K562 (cell line): ENCODE data around the gene SLC30A7. TPM values are rescaled to one million over a fixed set of nuclear protein-coding genes. Genes with fewer than 3 reads are reported as not detected.

Experiments
- CLOCK ChIP-seq: fragments of 250-450 bp; sonication (Bioruptor Pico); IDR thresholded peaks from 2 replicates; pipeline ENCODE4 v1.4.0; 2020; ENCODE audit warnings: mild to moderate bottlenecking, moderate library complexity, borderline replicate concordance
- ELF4 ChIP-seq: fragments of 450-650 bp; formaldehyde crosslinking; IDR thresholded peaks from 2 replicates; pipeline ENCODE4 v1.4.0; 2022; ENCODE audit warnings: missing genetic modification characterization
- FOXK1 ChIP-seq: sonication (generic); formaldehyde crosslinking; IDR thresholded peaks from 2 replicates; pipeline ENCODE4 v1.8.0; 2022; ENCODE audit warnings: missing genetic modification reagents, mild to moderate bottlenecking, borderline replicate concordance
- HSF4 ChIP-seq: fragments of 250-450 bp; sonication (Bioruptor Pico); IDR thresholded peaks from 2 replicates; pipeline ENCODE4 v2.1.2; 2022; ENCODE audit warnings: mild to moderate bottlenecking, moderate library complexity, borderline replicate concordance
- KDM5B ChIP-seq: fragments of 200-600 bp; sonication (generic); IDR thresholded peaks from 2 replicates; pipeline ENCODE4 v1.6.1; 2012; ENCODE audit warnings: low read depth, mild to moderate bottlenecking, moderate library complexity, low read length, control low read depth, inconsistent platforms; ENCODE audit not compliant: insufficient replicate concordance
- MXI1 ChIP-seq: IDR thresholded peaks from 2 replicates; pipeline ENCODE4 v1.6.1; 2011; ENCODE audit warnings: low read depth, mild to moderate bottlenecking, improper control_type of control experiment, low read length
- RBM15 ChIP-seq: fragments of 200-400 bp; formaldehyde crosslinking; IDR thresholded peaks from 2 replicates; pipeline ENCODE4 v1.6.1; 2018; ENCODE audit warnings: mild to moderate bottlenecking, low read length, moderate library complexity; ENCODE audit not compliant: insufficient read depth
- TCFL5 ChIP-seq: fragments of 250-450 bp; sonication (Bioruptor Pico); conservative IDR thresholded peaks from 2 replicates; pipeline ENCODE4 v1.6.1; 2021; ENCODE audit warnings: mild to moderate bottlenecking, moderate library complexity, matching md5 sums
- U2AF1 ChIP-seq: fragments of 200-400 bp; formaldehyde crosslinking; optimal IDR thresholded peaks from 2 replicates; pipeline ENCODE3; 2017; ENCODE audit warnings: mild to moderate bottlenecking, low read depth, low read length, moderate library complexity
- ZNF551 ChIP-seq: fragments of 250-450 bp; sonication (Bioruptor Pico); IDR thresholded peaks from 2 replicates; pipeline ENCODE4 v1.5.0; 2021; ENCODE audit warnings: mild to moderate bottlenecking, moderate library complexity
- ZNF586 ChIP-seq: fragments of 450-650 bp; formaldehyde crosslinking; conservative IDR thresholded peaks from 2 replicates; pipeline ENCODE4 v1.4.0; 2020; ENCODE audit warnings: mild to moderate bottlenecking, moderate library complexity
- ZNF699 ChIP-seq: fragments of 250-450 bp; sonication (Bioruptor Pico); IDR thresholded peaks from 2 replicates; pipeline ENCODE4 v1.8.0; 2021; ENCODE audit warnings: mild to moderate bottlenecking, moderate library complexity; ENCODE audit not compliant: insufficient replicate concordance
- ZNF780A ChIP-seq: fragments of 250-450 bp; sonication (Bioruptor Pico); IDR thresholded peaks from 2 replicates; pipeline ENCODE4 v1.5.0; 2021; ENCODE audit warnings: mild to moderate bottlenecking
- polyA plus RNA-seq, 8 experiments: library from polyadenylated mRNA; depleted of rRNA in 4 of 8; stranded (reverse) in 5 of 8; unstranded in 3 of 8; fragments of >200 nt; fragmentation: Nextera tagmentation in 2 of 8; fragmentation: Illumina TruSeq in 1 of 8; extraction: Ambion mirVana in 2 of 8; extraction: Trizol in 1 of 8; gene quantifications; 2 replicates each; pipeline versions ENCODE4 v1.2.1 to v1.2.3, GENCODE V29; 2011 to 2014; ENCODE audit warnings: inconsistent platforms in 1 of 8, missing spikeins in 1 of 8
- total RNA-seq, 7 experiments: library from RNA; depleted of rRNA in 6 of 7; stranded (reverse); fragments of >200 nt in 6 of 7; fragmentation: Illumina TruSeq in 2 of 7; extraction: Trizol in 2 of 7; gene quantifications; 2 replicates each; pipeline versions ENCODE4 v1.2.1 to v1.2.3, GENCODE V29; 2011 to 2021; ENCODE audit warnings: low replicate concordance in 1 of 7
- TF ChIP-seq, protein P1 (sequence below): conservative IDR thresholded peaks from 2 replicates; pipeline ENCODE4 v1.6.1; 2011; ENCODE audit warnings: low read depth, mild to moderate bottlenecking, low read length; ENCODE audit not compliant: control insufficient read depth
- TF ChIP-seq, protein P2 (sequence below): fragments of 250-450 bp; sonication (Bioruptor Pico); IDR thresholded peaks from 2 replicates; pipeline ENCODE4 v1.4.0; 2020
- TF ChIP-seq, protein P3 (sequence below): fragments of 450-650 bp; IDR thresholded peaks from 2 replicates; pipeline ENCODE4 v1.6.1; 2016; ENCODE audit warnings: borderline replicate concordance
- TF ChIP-seq, protein P4 (sequence below), 2 experiments: fragments of 200-800 bp in 1 of 2; sonication (Bioruptor generic) in 1 of 2; sonication (generic) in 1 of 2; formaldehyde crosslinking in 1 of 2; IDR thresholded peaks in 1 of 2; conservative IDR thresholded peaks in 1 of 2; 2 replicates each; pipeline versions ENCODE4 v1.5.0 to v1.6.1; 2016 to 2020; ENCODE audit warnings: missing compliant biosample characterization in 1 of 2, missing genetic modification characterization in 1 of 2, missing genetic modification reagents in 1 of 2

SLC30A7 gene
- total and polyA plus RNA-seq, 9 of the 15 experiments (the other 6 are each of a cell fraction or from before 2014, with no cell fraction given): 3.5 to 17.1 (median 7.2) TPM

GRCh38 chr1:101025657-101026429, 130.0 kb downstream of the SLC30A7 start, which contains the start of gene DPH5 (continued):
- TF ChIP-seq CLOCK (no peak), KDM5B (peak; percentile 91), ZNF780A (no peak), TCFL5 (no peak), ZNF699 (no peak), FOXK1 (CRISPR knock-in tag) (no peak), MXI1 (peak; percentile 85), RBM15 (no peak), ZNF586 (CRISPR knock-in tag) (no peak), ZNF551 (CRISPR knock-in tag) (no peak), HSF4 (CRISPR knock-in tag) (no peak), ELF4 (CRISPR knock-in tag) (no peak), U2AF1 (no peak)
- TF ChIP-seq, protein P1, sequence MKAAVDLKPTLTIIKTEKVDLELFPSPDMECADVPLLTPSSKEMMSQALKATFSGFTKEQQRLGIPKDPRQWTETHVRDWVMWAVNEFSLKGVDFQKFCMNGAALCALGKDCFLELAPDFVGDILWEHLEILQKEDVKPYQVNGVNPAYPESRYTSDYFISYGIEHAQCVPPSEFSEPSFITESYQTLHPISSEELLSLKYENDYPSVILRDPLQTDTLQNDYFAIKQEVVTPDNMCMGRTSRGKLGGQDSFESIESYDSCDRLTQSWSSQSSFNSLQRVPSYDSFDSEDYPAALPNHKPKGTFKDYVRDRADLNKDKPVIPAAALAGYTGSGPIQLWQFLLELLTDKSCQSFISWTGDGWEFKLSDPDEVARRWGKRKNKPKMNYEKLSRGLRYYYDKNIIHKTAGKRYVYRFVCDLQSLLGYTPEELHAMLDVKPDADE: peak; percentile 80
- TF ChIP-seq, protein P2, sequence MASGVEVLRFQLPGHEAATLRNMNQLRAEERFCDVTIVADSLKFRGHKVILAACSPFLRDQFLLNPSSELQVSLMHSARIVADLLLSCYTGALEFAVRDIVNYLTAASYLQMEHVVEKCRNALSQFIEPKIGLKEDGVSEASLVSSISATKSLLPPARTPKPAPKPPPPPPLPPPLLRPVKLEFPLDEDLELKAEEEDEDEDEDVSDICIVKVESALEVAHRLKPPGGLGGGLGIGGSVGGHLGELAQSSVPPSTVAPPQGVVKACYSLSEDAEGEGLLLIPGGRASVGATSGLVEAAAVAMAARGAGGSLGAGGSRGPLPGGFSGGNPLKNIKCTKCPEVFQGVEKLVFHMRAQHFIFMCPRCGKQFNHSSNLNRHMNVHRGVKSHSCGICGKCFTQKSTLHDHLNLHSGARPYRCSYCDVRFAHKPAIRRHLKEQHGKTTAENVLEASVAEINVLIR: no peak
- TF ChIP-seq, protein P3, sequence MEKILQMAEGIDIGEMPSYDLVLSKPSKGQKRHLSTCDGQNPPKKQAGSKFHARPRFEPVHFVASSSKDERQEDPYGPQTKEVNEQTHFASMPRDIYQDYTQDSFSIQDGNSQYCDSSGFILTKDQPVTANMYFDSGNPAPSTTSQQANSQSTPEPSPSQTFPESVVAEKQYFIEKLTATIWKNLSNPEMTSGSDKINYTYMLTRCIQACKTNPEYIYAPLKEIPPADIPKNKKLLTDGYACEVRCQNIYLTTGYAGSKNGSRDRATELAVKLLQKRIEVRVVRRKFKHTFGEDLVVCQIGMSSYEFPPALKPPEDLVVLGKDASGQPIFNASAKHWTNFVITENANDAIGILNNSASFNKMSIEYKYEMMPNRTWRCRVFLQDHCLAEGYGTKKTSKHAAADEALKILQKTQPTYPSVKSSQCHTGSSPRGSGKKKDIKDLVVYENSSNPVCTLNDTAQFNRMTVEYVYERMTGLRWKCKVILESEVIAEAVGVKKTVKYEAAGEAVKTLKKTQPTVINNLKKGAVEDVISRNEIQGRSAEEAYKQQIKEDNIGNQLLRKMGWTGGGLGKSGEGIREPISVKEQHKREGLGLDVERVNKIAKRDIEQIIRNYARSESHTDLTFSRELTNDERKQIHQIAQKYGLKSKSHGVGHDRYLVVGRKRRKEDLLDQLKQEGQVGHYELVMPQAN: peak; percentile 90
- TF ChIP-seq, protein P4, sequence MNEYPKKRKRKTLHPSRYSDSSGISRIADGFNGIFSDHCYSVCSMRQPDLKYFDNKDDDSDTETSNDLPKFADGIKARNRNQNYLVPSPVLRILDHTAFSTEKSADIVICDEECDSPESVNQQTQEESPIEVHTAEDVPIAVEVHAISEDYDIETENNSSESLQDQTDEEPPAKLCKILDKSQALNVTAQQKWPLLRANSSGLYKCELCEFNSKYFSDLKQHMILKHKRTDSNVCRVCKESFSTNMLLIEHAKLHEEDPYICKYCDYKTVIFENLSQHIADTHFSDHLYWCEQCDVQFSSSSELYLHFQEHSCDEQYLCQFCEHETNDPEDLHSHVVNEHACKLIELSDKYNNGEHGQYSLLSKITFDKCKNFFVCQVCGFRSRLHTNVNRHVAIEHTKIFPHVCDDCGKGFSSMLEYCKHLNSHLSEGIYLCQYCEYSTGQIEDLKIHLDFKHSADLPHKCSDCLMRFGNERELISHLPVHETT (CRISPR knock-in tag; conservative IDR thresholded peaks at IDR 0.05 in 1 of 2, IDR thresholded peaks at IDR 0.05 in 1 of 2): peak in 1 of 2 experiments; percentile 58; a peak in 1 of 4 replicates
